ENCODE measurements around the gene ZFYVE28. TPM values are rescaled to one million over a fixed set of nuclear protein-coding genes. Genes with fewer than 3 reads are reported as not detected.

ZFYVE28 gene
- total and polyA plus RNA-seq, 7 donors, result 1.7 to 7.7 (median 3.4) TPM

GRCh38 chr4:2266821-2267220, 151.6 kb downstream of the ZFYVE28 start:
- peak overlapping the region; percentile 50 for H3K27ac ChIP-seq
- no peaks in the 10 kb centered on the region for H3K27me3 ChIP-seq (ENCODE audit: insufficient read depth in 3 of 3, low read length in 2 of 3)
- no peaks in the 10 kb centered on the region for H3K36me3 ChIP-seq (ENCODE audit: insufficient read depth in 1 of 2, low read depth in 1 of 2)
- 64 to 81% (median 76%) methylated on average over 5 of the region's 5 CpGs for WGBS, 3 donors
- DNase-seq (peak in 1 of 2 donors; percentile 6), ATAC-seq (no peak)
- intact Hi-C loops (cut with DNase I), result loop anchor here in 1 of 2 donors (5.0 kb wide), 1 partner anchor 135 kb away; no protein-coding TSS in a partner anchor
- no peak overlapping the region for H3K4me3 ChIP-seq
- TF ChIP-seq, protein P1, sequence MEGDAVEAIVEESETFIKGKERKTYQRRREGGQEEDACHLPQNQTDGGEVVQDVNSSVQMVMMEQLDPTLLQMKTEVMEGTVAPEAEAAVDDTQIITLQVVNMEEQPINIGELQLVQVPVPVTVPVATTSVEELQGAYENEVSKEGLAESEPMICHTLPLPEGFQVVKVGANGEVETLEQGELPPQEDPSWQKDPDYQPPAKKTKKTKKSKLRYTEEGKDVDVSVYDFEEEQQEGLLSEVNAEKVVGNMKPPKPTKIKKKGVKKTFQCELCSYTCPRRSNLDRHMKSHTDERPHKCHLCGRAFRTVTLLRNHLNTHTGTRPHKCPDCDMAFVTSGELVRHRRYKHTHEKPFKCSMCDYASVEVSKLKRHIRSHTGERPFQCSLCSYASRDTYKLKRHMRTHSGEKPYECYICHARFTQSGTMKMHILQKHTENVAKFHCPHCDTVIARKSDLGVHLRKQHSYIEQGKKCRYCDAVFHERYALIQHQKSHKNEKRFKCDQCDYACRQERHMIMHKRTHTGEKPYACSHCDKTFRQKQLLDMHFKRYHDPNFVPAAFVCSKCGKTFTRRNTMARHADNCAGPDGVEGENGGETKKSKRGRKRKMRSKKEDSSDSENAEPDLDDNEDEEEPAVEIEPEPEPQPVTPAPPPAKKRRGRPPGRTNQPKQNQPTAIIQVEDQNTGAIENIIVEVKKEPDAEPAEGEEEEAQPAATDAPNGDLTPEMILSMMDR (IDR thresholded peaks at IDR 0.05), result no peak
- H3K9me3 ChIP-seq, result no peaks in the 10 kb centered on the region
- peaks cover 59% of the 10 kb centered on the region for H3K4me1 ChIP-seq

- intact Hi-C loops (cut with DNase I), result loop anchor here in 1 of 2 donors (5.0 kb wide), 1 partner anchor 136 kb away; no protein-coding TSS in a partner anchor
- no peaks in the 10 kb centered on the region for H3K36me3 ChIP-seq (ENCODE audit: insufficient read depth in 1 of 2, low read depth in 1 of 2)
- H3K27ac ChIP-seq, result peak overlapping the region; percentile 67
- no peaks in the 10 kb centered on the region for H3K9me3 ChIP-seq
- WGBS, 3 donors, result 4 to 15% (median 6%) methylated on average over 8 of the region's 8 CpGs
- H3K4me3 ChIP-seq, result peak overlapping the region; percentile 34
- TF ChIP-seq, protein P1 (IDR thresholded peaks at IDR 0.05), result no peak
- peaks cover 52% of the 10 kb centered on the region for H3K4me1 ChIP-seq
- no peaks in the 10 kb centered on the region for H3K27me3 ChIP-seq (ENCODE audit: insufficient read depth in 3 of 3, low read length in 2 of 3)
- peak in 2 of 4 donors; percentile 22 to 30 for ATAC-seq
- DNase-seq, result peak; percentile 76 to 89
These were observed 152.3 kb downstream of the ZFYVE28 start for GRCh38 chr4:2266181-2266580.

DNA sequence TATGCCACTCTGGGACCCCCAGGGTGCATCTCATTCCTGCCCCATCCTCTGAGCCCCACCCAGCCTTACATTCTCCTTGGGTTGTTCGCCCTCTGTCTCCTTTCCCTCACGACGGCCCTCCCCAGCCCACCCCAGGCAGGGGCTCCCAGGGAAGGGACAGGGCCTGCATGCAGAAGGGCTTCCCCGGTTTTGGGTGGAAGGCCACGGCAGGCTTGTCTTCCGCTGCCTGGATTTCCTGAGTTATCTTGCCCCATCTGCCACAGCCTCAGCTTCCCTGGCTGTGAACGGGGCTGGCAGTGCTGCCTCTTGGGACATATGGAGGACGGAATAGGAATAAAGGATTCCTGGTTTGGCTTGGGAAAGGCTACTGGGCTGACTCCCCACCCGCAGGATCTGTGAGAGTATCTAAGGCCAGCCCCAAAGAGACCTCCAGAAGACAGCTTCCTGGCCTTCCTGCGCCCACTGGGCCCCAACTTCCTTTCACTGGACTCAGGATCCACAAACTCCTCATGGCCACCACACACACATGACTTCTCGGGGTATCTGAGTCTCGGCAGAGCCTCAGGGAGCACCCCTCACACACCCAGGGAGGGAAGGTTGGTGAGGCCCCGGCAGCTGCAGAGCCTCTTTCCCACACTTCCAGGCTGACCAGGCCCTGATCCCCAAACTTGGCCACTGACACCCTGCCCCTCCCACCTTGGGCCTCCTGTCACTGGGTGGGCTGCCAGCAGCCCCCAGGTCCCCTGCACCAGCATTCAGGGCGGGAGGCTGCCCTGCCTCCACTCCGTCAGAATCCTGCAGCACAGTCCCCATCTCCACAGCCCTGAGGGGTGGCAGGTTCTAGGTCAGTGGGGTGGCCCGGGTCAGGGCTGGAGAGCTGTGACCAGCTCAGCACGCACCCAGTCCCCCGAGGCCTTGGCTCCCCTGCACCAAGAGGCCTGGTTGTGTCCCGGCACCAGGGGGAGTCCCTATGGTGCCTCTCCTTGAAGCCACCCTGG, 153.0 kb downstream of the ZFYVE28 start:
- peak overlapping the region; percentile 67 for H3K27ac ChIP-seq
- H3K27me3 ChIP-seq (ENCODE audit: insufficient read depth in 3 of 3, low read length in 2 of 3), result no peaks in the 10 kb centered on the region
- H3K4me1 ChIP-seq, result peaks cover 53% of the 10 kb centered on the region
- TF ChIP-seq, protein P1 (IDR thresholded peaks at IDR 0.05), result no peak
- H3K36me3 ChIP-seq (ENCODE audit: insufficient read depth in 1 of 2, low read depth in 1 of 2), result no peaks in the 10 kb centered on the region
- intact Hi-C loops (cut with DNase I), result loop anchor here in 1 of 2 donors (5.0 kb wide), 1 partner anchor 137 kb away; no protein-coding TSS in a partner anchor
- peak; percentile 19 to 51 for DNase-seq
- no peaks in the 10 kb centered on the region for H3K9me3 ChIP-seq
- ATAC-seq, result no peak
- WGBS, 3 donors, result 64 to 67% (median 67%) methylated on average over 15 to 19 of the region's 19 CpGs
- H3K4me3 ChIP-seq, result peak overlapping the region; percentile 34

DNA sequence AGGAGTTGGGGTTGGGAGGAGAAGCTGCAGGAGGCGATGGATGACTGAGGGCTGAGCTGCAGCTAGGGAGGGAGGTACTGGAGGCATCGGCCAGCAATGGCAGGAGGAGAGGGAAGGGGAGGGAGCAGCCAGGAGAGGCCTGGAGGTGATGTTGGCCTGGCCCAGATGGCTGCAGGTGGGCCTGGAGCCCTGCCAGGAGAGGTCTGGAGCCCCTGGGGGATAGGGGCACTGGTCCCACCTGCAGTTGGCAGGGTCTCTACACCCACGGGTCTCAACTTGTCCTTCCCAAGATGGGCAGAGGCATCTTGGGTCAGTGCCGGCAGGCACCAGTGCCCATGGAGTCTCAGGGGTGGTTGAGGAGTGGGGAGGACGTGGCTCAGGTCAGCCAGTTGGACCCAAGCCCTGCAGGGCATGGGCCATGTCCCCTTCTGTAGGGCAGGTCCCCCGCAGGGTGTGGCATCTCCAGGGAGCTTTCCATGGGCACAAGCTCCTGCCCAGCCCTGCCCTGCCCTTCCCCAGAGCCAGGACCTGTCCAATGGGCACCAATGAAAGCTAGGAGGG, 153.9 kb downstream of the ZFYVE28 start:
- peak overlapping the region; percentile 67 for H3K27ac ChIP-seq
- ATAC-seq (no peak), DNase-seq (peak; percentile 13 to 56)
- no peak overlapping the region for H3K4me3 ChIP-seq
- no peaks in the 10 kb centered on the region for H3K36me3 ChIP-seq (ENCODE audit: insufficient read depth in 1 of 2, low read depth in 1 of 2)
- H3K27me3 ChIP-seq (ENCODE audit: insufficient read depth in 3 of 3, low read length in 2 of 3), result no peaks in the 10 kb centered on the region
- WGBS, 3 donors, result 77 to 83% (median 81%) methylated on average over 5 to 6 of the region's 6 CpGs
- intact Hi-C loops (cut with DNase I), result loop anchor here in 1 of 2 donors (5.0 kb wide), 1 partner anchor 138 kb away; no protein-coding TSS in a partner anchor
- TF ChIP-seq, protein P1 (IDR thresholded peaks at IDR 0.05), result no peak
- peaks cover 53% of the 10 kb centered on the region for H3K4me1 ChIP-seq
- no peaks in the 10 kb centered on the region for H3K9me3 ChIP-seq

Data from psoas muscle (tissue), 8 donors.